Measurements from ENCODE around the gene GRPEL1. TPM values are rescaled to one million over a fixed set of nuclear protein-coding genes. Genes with fewer than 3 reads are reported as not detected.

GRPEL1 gene
- polyA plus RNA-seq, 2 of the 4 experiments (the other 2 are of a cell fraction): 45.5 to 72.0 TPM

- CTCF ChIA-PET: no interaction called here
- peaks cover 23% of the 10 kb centered on the region for H3K4me1 ChIP-seq
- H3K9me3 ChIP-seq: no peaks in the 10 kb centered on the region
- 96% methylated on average over 7 of the region's 7 CpGs for WGBS (ENCODE audit: missing lambda C conversion rate)
- DNase-seq (ENCODE audit: low read depth in 1 of 2, low spot score in 1 of 2) (no peak), ATAC-seq (no peak), FAIRE-seq (no peak)
- no peak overlapping the region for H3K4me2 ChIP-seq
- H3K4me3 ChIP-seq: no peak overlapping the region
- no peak overlapping the region for H3K27ac ChIP-seq
- POLR2A ChIA-PET: no interaction called here
- TF ChIP-seq EP300 (IDR thresholded peaks at IDR 0.05): no peak
- TF ChIP-seq, protein P1, sequence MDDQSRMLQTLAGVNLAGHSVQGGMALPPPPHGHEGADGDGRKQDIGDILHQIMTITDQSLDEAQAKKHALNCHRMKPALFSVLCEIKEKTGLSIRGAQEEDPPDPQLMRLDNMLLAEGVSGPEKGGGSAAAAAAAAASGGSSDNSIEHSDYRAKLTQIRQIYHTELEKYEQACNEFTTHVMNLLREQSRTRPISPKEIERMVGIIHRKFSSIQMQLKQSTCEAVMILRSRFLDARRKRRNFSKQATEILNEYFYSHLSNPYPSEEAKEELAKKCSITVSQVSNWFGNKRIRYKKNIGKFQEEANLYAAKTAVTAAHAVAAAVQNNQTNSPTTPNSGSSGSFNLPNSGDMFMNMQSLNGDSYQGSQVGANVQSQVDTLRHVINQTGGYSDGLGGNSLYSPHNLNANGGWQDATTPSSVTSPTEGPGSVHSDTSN (IDR thresholded peaks at IDR 0.05): no peak
- no peak for TF ChIP-seq RCOR1 (IDR thresholded peaks at IDR 0.05; ENCODE audit: low read depth, low read length)
- no peak for TF ChIP-seq SREBF2 (IDR thresholded peaks at IDR 0.05)
- TF ChIP-seq, protein P2, sequence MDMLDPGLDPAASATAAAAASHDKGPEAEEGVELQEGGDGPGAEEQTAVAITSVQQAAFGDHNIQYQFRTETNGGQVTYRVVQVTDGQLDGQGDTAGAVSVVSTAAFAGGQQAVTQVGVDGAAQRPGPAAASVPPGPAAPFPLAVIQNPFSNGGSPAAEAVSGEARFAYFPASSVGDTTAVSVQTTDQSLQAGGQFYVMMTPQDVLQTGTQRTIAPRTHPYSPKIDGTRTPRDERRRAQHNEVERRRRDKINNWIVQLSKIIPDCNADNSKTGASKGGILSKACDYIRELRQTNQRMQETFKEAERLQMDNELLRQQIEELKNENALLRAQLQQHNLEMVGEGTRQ (IDR thresholded peaks at IDR 0.05): no peak
- TF ChIP-seq JUN (IDR thresholded peaks at IDR 0.05): no peak
- TF ChIP-seq ESRRA (IDR thresholded peaks at IDR 0.05; ENCODE audit: borderline replicate concordance, low read length): no peak
- no peak for TF ChIP-seq RNF2 (IDR thresholded peaks at IDR 0.05; ENCODE audit: borderline replicate concordance, low read depth)
- no peak for TF ChIP-seq ZFP36 (IDR thresholded peaks at IDR 0.05; ENCODE audit: borderline replicate concordance, partially characterized antibody)
- no peak for TF ChIP-seq CTCF (IDR thresholded peaks at IDR 0.05)
- TF ChIP-seq POLR2AphosphoS2 (conservative IDR thresholded peaks at IDR 0.05; ENCODE audit: low read length): no peak
- no peak for TF ChIP-seq HEYL (CRISPR knock-in tag; IDR thresholded peaks at IDR 0.05)
- no peak for TF ChIP-seq SMC3 (IDR thresholded peaks at IDR 0.05)
- TF ChIP-seq BHLHE40 (IDR thresholded peaks at IDR 0.05; ENCODE audit: low read depth, low read length): no peak
- no peak for TF ChIP-seq MAX (IDR thresholded peaks at IDR 0.05)
- no peak for TF ChIP-seq NFE2L2 (conservative IDR thresholded peaks at IDR 0.05; ENCODE audit: low read length)
- no peak for TF ChIP-seq MAZ (IDR thresholded peaks at IDR 0.05; ENCODE audit: borderline replicate concordance, low read depth, low read length)
- no peak for TF ChIP-seq ZSCAN20 (CRISPR knock-in tag; IDR thresholded peaks at IDR 0.05)
- TF ChIP-seq RFX5 (IDR thresholded peaks at IDR 0.05): no peak
- TF ChIP-seq E2F6 (IDR thresholded peaks at IDR 0.05; ENCODE audit: borderline replicate concordance, low read depth): no peak
Measured at GRCh38 chr4:7027284-7027683, 40.6 kb downstream of the GRPEL1 start.

DNA sequence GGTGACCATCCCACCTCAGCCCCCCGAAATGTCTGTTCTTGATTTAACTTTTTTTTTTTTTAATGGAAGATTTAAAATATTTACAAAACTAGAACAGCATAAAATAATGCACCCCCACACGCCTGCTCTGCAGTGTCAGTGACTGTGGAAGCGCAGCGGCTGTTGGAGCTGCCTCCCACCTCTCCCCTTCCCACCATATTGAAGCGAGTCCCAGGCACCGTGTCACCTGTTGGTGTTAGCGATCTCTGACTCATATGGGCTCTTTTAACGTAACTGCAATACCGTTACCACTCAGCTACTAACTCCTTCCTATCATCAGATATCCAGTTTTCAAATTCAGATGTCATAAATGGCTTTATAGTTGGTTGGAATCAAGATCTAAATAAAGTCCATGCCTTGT, 41.8 kb downstream of the GRPEL1 start:
- ATAC-seq (no peak), FAIRE-seq (no peak), DNase-seq (ENCODE audit: low read depth in 1 of 2, low spot score in 1 of 2) (no peak)
- no peak overlapping the region for H3K4me3 ChIP-seq
- H3K9me3 ChIP-seq: no peaks in the 10 kb centered on the region
- H3K4me1 ChIP-seq: peaks cover 33% of the 10 kb centered on the region
- no peak overlapping the region for H3K4me2 ChIP-seq
- POLR2A ChIA-PET: no interaction called here
- TF ChIP-seq CBX2 (IDR thresholded peaks at IDR 0.05; ENCODE audit: borderline replicate concordance, low read depth) (no peak), KDM1A (IDR thresholded peaks at IDR 0.05; ENCODE audit: low read depth) (no peak), CEBPB (IDR thresholded peaks at IDR 0.05) (no peak), RNF2 (IDR thresholded peaks at IDR 0.05; ENCODE audit: borderline replicate concordance, low read depth) (no peak), JUNB (IDR thresholded peaks at IDR 0.05) (no peak), FOSB (CRISPR knock-in tag; IDR thresholded peaks at IDR 0.05) (no peak), CHD2 (IDR thresholded peaks at IDR 0.05; ENCODE audit: low read length, partially characterized antibody) (no peak), PHF8 (IDR thresholded peaks at IDR 0.05; ENCODE audit: borderline replicate concordance, low read depth) (no peak), RAD21 (conservative IDR thresholded peaks at IDR 0.05 in 1 of 2, IDR thresholded peaks at IDR 0.05 in 1 of 2) (no peak), TP53 (CRISPR knock-in tag; IDR thresholded peaks at IDR 0.05) (no peak), EHF (CRISPR knock-in tag; IDR thresholded peaks at IDR 0.05) (no peak), KDM5A (IDR thresholded peaks at IDR 0.05) (no peak), ATOH8 (CRISPR knock-in tag; IDR thresholded peaks at IDR 0.05; ENCODE audit: low read depth) (no peak)
- whole genome bisulfite sequencing (ENCODE audit: missing lambda C conversion rate): 89% methylated on average over 9 of the region's 9 CpGs
- no peak overlapping the region for H3K27ac ChIP-seq
- CTCF ChIA-PET: no interaction called here

All from A549 (cell line).